ENCODE results near the gene ZNFX1. TPM values are rescaled to one million over a fixed set of nuclear protein-coding genes. Genes with fewer than 3 reads are reported as not detected.

ZNFX1 gene
- total RNA-seq, 1 donor from 2014 or later: 93.4 TPM

DNA sequence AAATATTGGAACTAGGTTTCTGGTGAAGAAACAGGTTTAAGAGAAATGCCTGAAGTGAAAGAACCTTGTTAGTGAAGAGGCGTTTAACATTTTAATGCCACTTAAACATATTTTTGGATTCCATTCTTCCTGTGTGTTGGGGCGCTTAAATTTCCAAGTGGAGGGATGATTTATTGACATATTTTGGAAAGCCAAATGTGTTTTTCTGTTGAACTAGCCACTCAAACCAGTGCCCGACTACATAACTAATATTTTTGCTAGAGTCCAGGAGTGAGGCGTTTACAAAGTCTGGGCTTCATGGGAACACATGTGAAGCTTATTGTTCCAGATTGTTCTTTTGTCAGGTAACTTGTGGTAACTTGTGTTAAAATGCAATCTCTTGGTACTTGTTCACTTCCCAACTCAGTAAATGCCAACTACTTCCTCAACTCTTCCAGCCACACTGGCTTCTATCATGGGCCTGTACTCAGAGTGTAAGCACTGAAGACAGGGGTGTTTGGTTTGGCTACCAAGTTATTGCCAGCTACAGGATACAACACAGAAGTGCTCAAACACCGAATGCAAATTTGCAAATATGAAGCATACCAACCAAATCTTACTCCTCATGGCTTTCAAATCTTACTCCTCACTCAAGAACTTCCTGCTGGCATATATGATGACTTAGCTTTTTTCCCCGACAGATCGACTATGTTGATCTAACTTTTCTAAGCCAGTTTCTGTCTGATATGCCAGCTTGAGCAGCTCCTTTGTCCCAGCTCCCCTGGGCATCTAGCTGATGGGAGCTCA lies 2.0 kb upstream of the ZNFX1 start:
- intact Hi-C loops (cut with micrococcal nuclease): loop anchor here (2.0 to 10.0 kb wide), 6 partner anchors 148 to 1775 kb away; partner anchors contain the start of genes NCOA3, PARD6B, RNF114 and SLC9A8

DNA sequence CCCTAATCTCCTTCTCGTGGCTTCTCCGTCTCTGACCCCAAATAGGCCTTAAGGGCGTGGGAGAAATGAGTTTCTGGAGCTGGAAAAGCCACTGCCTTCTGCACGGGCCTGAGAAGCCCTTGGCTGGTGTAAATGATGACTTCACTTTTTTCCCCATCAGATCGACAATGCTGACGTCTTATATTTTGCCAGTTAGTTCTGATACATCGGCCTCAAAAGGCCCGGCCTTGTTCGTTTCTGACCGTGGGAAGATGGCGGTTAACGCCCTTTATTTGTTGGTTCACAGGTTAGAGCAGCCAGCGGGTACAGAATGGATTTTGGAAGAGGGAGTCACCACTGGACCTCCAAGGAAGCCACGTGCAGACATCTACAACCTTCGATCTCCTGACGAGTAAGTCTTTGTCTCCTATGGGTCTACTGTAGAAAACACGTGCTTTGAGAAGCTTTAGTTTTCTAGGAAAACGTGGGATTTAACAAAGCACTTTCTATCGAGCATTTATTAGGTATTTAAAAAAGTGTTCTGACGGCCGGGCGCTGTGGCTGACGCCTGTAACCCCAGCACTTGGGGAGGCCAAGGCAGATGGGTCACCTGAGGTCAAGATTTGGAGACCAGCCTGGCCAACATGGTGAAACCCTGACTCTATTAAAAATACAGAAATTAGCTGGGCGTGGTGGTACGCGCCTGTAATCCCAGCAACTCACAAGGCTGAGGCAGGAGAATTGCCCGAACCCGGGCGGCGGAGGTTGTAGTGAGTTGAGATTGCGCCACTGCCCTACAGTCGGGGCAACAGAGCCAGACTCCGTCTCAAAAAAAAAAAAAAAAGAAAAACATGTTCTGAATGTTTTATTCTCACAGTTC lies 1.2 kb upstream of the ZNFX1 start:
- intact Hi-C loops (cut with micrococcal nuclease): loop anchor here (1.0 to 10.0 kb wide), 13 partner anchors 44 to 1774 kb away; partner anchors contain the start of genes CSE1L, DDX27, NCOA3 and PARD6B

GRCh38 chr20:49277786-49278035 lies 146 bp downstream of the ZNFX1 start:
- intact Hi-C loops (cut with micrococcal nuclease): loop anchor here (1.0 to 10.0 kb wide), 13 partner anchors 46 to 1773 kb away; partner anchors contain the start of genes CSE1L, DDX27, NCOA3 and PARD6B

DNA sequence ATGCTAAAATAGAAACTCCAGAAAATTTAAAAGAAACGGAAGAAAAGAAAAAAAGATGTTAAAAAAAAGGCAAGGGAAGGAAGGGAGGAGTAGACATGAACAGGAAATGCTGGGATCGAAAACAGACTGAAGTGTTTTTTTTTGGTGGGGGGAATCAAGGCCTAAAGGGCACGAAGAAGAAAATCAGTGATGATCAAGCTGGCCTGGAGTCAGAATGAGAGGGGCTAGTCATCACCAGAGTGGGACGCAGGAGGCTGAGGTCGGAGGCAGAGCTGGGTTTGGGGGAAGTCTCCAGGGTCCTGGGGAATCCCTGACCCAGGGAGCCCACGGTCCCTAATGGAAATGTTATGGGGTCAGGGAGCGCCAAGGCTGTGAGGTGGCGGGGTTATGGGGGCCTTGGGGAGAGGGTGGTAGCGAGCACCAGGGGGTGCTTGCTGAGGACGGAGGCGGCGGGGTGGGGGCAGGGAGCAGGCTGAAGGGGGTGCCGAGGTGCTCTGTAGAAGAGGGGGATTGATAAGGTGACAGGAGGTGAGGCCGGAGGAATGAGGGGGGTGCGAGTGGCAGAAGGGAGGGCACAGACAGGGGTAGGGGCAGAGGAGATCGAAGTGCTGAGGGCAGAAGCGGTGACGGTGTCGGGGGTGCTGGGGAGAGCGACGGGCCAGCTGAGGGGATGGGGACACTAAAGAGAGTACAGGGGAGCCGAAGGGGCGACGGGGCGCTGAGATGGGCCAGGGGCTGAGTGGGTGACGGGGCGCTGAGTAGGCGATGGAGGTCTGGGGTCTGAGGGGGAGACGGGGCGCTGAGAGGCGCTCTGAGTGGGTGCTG lies 684 bp downstream of the ZNFX1 start:
- intact Hi-C loops (cut with micrococcal nuclease): loop anchor here (1.0 to 10.0 kb wide), 5 partner anchors 10 to 1772 kb away; partner anchors contain the start of genes NCOA3 and PARD6B

DNA sequence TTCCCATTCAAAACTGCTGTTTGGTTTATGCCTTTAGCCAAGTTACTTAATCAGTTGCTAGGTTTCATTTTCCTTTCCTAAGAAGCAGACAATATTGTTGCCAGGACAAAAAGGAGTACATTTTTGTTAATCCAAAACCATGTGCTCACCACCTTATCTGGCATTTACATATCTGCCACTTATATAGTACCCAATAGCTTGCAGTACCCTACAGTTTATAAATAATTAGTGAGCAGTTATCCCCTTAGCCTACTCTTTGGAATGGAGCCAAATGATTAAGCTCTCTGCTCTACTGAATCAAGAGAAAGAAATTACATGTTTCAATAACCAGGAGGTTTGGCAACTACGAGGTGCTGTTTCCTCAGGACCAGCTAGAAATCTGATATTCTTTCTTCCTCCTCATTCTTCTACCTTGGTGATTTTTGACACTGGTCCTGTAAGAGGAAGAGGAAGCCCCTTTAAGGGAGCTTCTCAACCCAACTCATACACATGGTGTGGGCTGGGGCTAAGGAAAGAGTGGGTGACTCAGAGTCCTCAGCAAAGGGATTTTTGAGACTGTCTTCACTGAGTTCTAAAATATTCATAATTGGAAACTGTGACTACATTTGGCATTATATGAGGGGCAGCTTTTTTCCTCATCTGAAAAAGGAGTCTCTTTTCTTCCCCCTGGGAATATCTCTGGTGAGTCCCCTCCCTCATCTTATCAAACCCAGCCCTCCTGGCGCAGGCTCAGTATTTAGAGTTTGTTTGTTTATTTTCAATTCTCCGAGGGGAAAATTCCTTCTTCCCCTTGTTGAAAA lies 1.5 kb downstream of the ZNFX1 start:
- intact Hi-C loops (cut with micrococcal nuclease): loop anchor here (1.0 to 10.0 kb wide), 5 partner anchors 9 to 1772 kb away; partner anchors contain the start of genes NCOA3 and PARD6B

DNA sequence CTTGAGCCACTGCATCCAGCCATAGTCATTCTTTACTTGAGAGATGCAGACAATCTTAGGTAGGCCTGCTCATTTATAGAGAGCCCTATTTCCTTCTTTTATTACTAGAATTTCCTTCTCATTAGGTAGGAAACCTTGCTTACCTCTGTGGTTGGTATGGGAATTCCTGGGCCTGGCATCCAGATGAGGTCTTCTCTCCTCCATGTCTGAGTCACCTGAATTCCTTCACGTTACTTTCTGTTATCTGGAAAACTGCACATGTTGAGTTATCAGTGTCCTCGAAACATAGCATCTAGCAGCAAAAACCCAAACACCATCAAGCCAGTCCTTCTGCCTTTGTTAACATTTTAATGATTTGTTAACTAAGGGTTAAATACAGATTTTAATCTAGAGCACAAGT lies 2.2 kb downstream of the ZNFX1 start:
- intact Hi-C loops (cut with micrococcal nuclease): loop anchor here (1.0 to 10.0 kb wide), 5 partner anchors 8 to 1771 kb away; partner anchors contain the start of genes NCOA3 and PARD6B

GRCh38 chr20:49275216-49275615 lies 2.6 kb downstream of the ZNFX1 start:
- intact Hi-C loops (cut with micrococcal nuclease): loop anchor here (5.0 to 10.0 kb wide), 4 partner anchors 143 to 1770 kb away; partner anchors contain the start of genes NCOA3 and PARD6B

DNA sequence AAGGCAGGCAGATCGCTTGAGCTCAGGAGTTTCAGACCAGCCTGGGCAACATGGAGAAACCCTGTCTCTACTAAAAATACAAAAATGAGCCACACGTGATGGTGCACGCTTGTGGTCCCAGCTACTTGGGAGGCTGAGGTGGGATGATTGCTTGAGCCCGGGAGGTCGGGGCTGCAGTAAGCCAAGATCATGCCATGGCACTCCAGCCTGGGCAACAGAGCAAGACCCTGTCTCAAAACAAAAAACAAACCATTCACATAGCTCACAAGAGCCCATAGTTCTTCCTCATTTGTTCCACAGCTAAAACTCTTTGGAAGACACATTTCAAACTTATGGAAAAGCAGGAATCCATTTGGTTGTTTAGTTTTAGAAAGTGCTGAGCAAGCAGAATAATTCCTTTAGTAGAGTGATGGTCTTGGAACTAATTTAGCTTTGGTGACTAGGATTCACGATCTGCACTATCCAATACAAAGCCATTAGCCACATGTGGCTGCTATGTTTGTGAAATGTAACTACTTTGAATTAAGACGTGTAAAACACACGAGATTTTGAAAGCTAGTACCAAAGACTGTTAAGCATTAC lies 4.1 kb downstream of the ZNFX1 start:
- intact Hi-C loops (cut with micrococcal nuclease): loop anchor here (10.0 kb wide), 1 partner anchor 1769 kb away; the partner anchor contains the start of gene NCOA3

DNA sequence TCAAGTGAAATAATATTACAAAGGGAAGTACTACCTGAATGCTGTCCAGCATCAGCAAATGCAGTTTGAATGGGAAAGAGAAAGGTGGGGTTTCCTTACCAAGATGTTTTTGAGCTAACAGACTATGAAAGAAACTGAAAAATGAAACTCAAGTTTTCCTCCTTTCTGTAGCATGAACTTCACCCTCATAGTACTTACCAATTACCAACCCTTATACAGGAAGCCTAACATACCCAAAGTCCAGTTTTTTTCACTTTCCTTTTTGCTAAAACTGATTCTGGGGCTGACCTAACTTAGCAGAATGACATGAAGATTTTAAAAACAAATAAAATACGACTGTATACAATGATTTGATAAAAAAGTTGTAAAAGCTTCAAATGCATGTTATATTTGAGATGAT lies 5.2 kb downstream of the ZNFX1 start:
- intact Hi-C loops (cut with micrococcal nuclease): loop anchor here (10.0 kb wide), 1 partner anchor 1768 kb away; the partner anchor contains the start of gene NCOA3

GRCh38 chr20:49270736-49271135 lies 7.1 kb downstream of the ZNFX1 start:
- intact Hi-C loops (cut with micrococcal nuclease): loop anchor here (10.0 kb wide), 1 partner anchor 1766 kb away; the partner anchor contains the start of gene NCOA3

GRCh38 chr20:49270177-49270576 lies 7.7 kb downstream of the ZNFX1 start:
- intact Hi-C loops (cut with micrococcal nuclease): loop anchor here (10.0 kb wide), 1 partner anchor 1765 kb away; the partner anchor contains the start of gene NCOA3

DNA sequence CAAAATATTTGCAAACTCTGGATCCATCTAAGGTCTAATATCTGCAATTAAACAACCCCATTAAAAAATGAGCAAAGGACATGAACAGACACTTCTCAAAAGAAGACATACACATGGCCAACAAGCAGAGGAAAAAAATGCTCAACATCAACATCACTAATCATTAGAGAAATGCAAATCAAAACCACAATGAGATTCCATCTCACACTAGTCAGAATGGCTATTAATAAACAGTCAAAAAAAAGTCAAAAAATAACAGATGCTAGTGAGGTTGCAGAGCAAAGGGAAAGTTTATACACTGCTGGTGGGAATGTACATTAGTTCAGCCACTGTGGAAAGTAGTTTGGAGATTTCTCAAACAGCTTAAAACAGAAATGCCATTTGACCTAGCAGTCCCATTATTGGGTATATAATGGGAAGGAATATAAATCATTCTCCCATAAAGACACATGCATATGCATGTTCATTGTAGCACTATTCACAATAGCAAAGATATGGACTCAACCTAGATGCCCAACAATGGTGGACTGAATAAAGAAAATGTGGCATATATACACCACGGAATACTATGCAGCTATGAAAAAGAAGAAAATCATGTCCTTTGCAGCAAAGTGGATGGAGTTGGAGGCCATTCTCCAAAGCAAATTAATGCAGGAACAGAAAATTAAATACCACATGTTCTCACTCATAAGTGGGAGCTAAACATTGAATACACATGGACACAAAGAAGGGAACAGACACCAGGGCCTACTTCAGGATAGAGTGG lies 9.1 kb downstream of the ZNFX1 start:
- intact Hi-C loops (cut with micrococcal nuclease): loop anchor here (10.0 kb wide), 1 partner anchor 1624 kb away; no protein-coding TSS in a partner anchor

- intact Hi-C loops (cut with micrococcal nuclease): loop anchor here (1.0 to 10.0 kb wide), 2 partner anchors 9 to 1623 kb away; no protein-coding TSS in a partner anchor
Observed at GRCh38 chr20:49267327-49267726, 10.5 kb downstream of the ZNFX1 start.

DNA sequence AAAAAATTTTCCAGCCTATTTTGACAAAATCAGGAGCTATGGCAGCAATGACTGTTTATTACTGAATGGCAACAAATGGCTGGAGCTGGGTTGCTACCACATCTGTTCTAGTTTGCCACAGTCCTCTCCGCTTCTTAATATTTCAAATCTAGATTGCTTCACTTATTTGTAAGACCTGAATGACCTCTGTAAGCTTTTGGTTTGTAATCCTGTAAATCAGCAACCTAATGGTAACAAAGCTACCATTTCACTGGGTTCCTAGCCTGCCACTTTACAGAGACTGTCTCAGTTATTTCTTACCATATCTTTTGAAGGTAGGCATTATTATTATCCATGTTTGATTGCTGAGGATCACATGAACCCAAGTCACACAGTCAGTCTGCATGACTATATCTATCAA lies 15.4 kb downstream of the ZNFX1 start:
- intact Hi-C loops (cut with micrococcal nuclease): loop anchor here (10.0 kb wide), 1 partner anchor 1618 kb away; no protein-coding TSS in a partner anchor

DNA sequence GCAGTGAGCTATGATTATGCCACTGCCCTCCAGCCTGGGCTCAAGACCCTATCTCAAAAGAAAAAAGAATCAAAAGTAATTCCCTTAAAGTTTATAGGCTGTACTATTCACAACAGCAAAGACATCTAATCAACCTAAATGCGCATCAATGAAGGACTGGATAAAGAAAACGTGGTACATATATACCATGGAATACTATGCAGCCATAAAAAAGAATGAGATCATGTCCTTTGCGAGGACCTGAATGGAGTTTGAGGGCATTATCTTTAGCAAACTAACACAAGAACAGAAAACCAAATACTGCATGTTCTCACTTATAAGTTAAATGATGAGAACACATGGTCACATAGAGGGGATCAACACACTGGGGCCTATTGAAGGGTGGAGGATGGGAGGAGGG lies 16.7 kb downstream of the ZNFX1 start:
- intact Hi-C loops (cut with micrococcal nuclease): loop anchor here (10.0 kb wide), 1 partner anchor 1616 kb away; no protein-coding TSS in a partner anchor

GRCh38 chr20:49260218-49260617 lies 17.6 kb downstream of the ZNFX1 start:
- intact Hi-C loops (cut with micrococcal nuclease): loop anchor here (10.0 kb wide), 1 partner anchor 1615 kb away; no protein-coding TSS in a partner anchor

DNA sequence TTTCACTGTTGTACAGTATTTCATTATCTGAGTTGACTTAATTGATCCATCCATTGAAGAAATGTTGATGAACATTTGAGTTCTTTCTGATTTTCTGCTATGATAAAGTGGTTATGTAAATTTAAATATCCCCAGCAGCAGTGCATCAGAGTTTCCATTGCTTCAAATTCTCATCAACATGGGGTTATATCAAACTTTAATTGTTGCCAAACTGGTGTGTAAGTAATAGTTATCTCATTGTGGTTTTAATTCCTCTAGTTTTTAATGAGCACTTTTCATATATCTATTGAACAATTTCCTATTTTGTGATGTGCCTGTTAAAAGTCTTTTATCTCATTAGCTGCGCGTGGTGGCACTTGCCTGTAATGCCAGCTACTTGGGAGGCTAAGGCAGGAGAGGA lies 18.1 kb downstream of the ZNFX1 start:
- intact Hi-C loops (cut with micrococcal nuclease): loop anchor here (10.0 kb wide), 1 partner anchor 1615 kb away; no protein-coding TSS in a partner anchor

DNA sequence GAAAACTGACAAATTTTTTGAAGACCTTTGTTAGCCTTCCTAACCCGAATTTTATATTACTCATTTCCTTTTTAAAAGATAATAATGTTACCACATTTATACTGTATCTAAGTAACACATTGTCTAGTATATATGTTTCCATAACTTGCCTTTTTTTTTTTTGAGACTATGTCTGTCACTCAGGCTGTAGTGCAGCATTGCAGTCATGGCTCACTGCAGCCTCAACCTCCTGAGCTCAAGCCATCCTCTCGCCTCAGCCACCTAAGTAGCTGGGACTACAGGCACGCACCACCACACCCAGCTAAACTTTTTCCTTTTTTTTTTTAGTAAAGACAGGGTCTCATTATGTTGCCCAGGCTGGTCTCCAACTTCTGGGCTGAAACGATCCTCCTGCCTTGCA lies 18.6 kb downstream of the ZNFX1 start:
- intact Hi-C loops (cut with micrococcal nuclease): no loop called here
